Ectodermal cell (in vitro differentiated cells): ENCODE results near the gene LGALS16.
"Not testable (repeated sequence)": the region's sequence is repeated elsewhere in the genome, so short reads cannot be mapped to it uniquely, and the experiment has no call there.

Experiments
- H3K27ac ChIP-seq: 2 replicates; pipeline ENCODE4 v1.7.0; 2013; ENCODE audit warnings: mild to moderate bottlenecking, low read depth, low read length; ENCODE audit not compliant: insufficient read depth, poor library complexity, severe bottlenecking
- H3K27me3 ChIP-seq: 2 replicates; pipeline ENCODE4 v1.7.0; 2013; ENCODE audit warnings: mild to moderate bottlenecking, low read length; ENCODE audit not compliant: insufficient read depth, control insufficient read depth, poor library complexity, severe bottlenecking
- H3K36me3 ChIP-seq: one replicate; pipeline ENCODE4 v1.7.0; 2013; ENCODE audit warnings: low read length; ENCODE audit not compliant: control insufficient read depth, insufficient read depth
- H3K4me1 ChIP-seq: one replicate; pipeline ENCODE4 v1.7.0; 2013; ENCODE audit warnings: low read length; ENCODE audit not compliant: control insufficient read depth, insufficient read depth
- H3K4me3 ChIP-seq: 2 replicates; pipeline ENCODE4 v1.7.0; 2013; ENCODE audit warnings: low read depth, low read length, control low read depth; ENCODE audit not compliant: insufficient read depth
- H3K9me3 ChIP-seq: 2 replicates; pipeline ENCODE4 v1.7.0; 2013; ENCODE audit warnings: mild to moderate bottlenecking, low read length, moderate library complexity; ENCODE audit not compliant: control insufficient read depth
- WGBS, 2 experiments: methylation state at CpG; one replicate each; pipeline ENCODE4 v1.1.7; 2013; ENCODE audit warnings: missing lambda C conversion rate in 2 of 2; 5-methylcytosine and 5-hydroxymethylcytosine counted together

The LGALS16 gene

GRCh38 chr19:39676004-39676403 lies 20.3 kb downstream of the LGALS16 start:
- H3K4me1 ChIP-seq: no peaks in the 10 kb centered on the region
- no peak overlapping the region for H3K4me3 ChIP-seq
- no peaks in the 10 kb centered on the region for H3K27me3 ChIP-seq
- no peaks in the 10 kb centered on the region for H3K36me3 ChIP-seq
- H3K27ac ChIP-seq: no peak overlapping the region
- H3K9me3 ChIP-seq: no peaks in the 10 kb centered on the region
- 85 to 88% methylated on average over 3 of the region's 3 CpGs for WGBS, 2 experiments

GRCh38 chr19:39677961-39678889 lies 22.5 kb downstream of the LGALS16 start:
- no peaks in the 10 kb centered on the region for H3K4me1 ChIP-seq
- no peak overlapping the region for H3K4me3 ChIP-seq
- H3K27ac ChIP-seq: no peak overlapping the region
- no peaks in the 10 kb centered on the region for H3K9me3 ChIP-seq
- no peaks in the 10 kb centered on the region for H3K36me3 ChIP-seq
- no peaks in the 10 kb centered on the region for H3K27me3 ChIP-seq
- WGBS, 2 experiments: 83 to 84% methylated on average over 10 of the region's 10 CpGs

GRCh38 chr19:39679056-39679790 lies 23.5 kb downstream of the LGALS16 start:
- H3K4me3 ChIP-seq: no peak overlapping the region
- 82 to 84% methylated on average over 10 of the region's 10 CpGs for WGBS, 2 experiments
- H3K9me3 ChIP-seq: no peaks in the 10 kb centered on the region
- H3K4me1 ChIP-seq: no peaks in the 10 kb centered on the region
- no peaks in the 10 kb centered on the region for H3K27me3 ChIP-seq
- H3K36me3 ChIP-seq: no peaks in the 10 kb centered on the region
- no peak overlapping the region for H3K27ac ChIP-seq

- Histone ChIP-seq H3K4me3 (no peak overlapping the region), H3K36me3 (no peaks in the 10 kb centered on the region), H3K27me3 (no peaks in the 10 kb centered on the region), H3K27ac (no peak overlapping the region), H3K9me3 (no peaks in the 10 kb centered on the region), H3K4me1 (no peaks in the 10 kb centered on the region)
- WGBS, 2 experiments: 93 to 94% methylated on average over 3 of the region's 3 CpGs
Measured at GRCh38 chr19:39679791-39680168, 24.1 kb downstream of the LGALS16 start.

GRCh38 chr19:39680593-39680992 lies 24.9 kb downstream of the LGALS16 start:
- H3K9me3 ChIP-seq: no peaks in the 10 kb centered on the region
- H3K36me3 ChIP-seq: no peaks in the 10 kb centered on the region
- H3K27ac ChIP-seq: no peak overlapping the region
- 86 to 88% methylated on average over 3 of the region's 3 CpGs for WGBS, 2 experiments
- no peaks in the 10 kb centered on the region for H3K27me3 ChIP-seq
- no peaks in the 10 kb centered on the region for H3K4me1 ChIP-seq
- no peak overlapping the region for H3K4me3 ChIP-seq

GRCh38 chr19:39681416-39681815 lies 25.7 kb downstream of the LGALS16 start:
- Histone ChIP-seq H3K4me3 (no peak overlapping the region), H3K36me3 (no peaks in the 10 kb centered on the region)
- 92% methylated on average over 5 of the region's 5 CpGs for WGBS, 2 experiments

GRCh38 chr19:39684267-39684666 lies 28.6 kb downstream of the LGALS16 start:
- H3K4me3 ChIP-seq: no peak overlapping the region
- no peaks in the 10 kb centered on the region for H3K27me3 ChIP-seq
- WGBS, 2 experiments: 81 to 86% methylated on average over 5 of the region's 5 CpGs
- H3K9me3 ChIP-seq: no peaks in the 10 kb centered on the region
- no peak overlapping the region for H3K27ac ChIP-seq
- H3K4me1 ChIP-seq: no peaks in the 10 kb centered on the region
- H3K36me3 ChIP-seq: no peaks in the 10 kb centered on the region

More at GRCh38 chr19:39681416-39681815, 25.7 kb downstream of the LGALS16 start:
- no peaks in the 10 kb centered on the region for H3K9me3 ChIP-seq
- H3K27me3 ChIP-seq: no peaks in the 10 kb centered on the region
- no peaks in the 10 kb centered on the region for H3K4me1 ChIP-seq
- H3K27ac ChIP-seq: no peak overlapping the region

- Histone ChIP-seq H3K36me3 (no peaks in the 10 kb centered on the region), H3K4me1 (no peaks in the 10 kb centered on the region), H3K27ac (no peak overlapping the region), H3K4me3 (no peak overlapping the region), H3K27me3 (no peaks in the 10 kb centered on the region), H3K9me3 (no peaks in the 10 kb centered on the region)
- 90 to 91% methylated on average over 3 of the region's 3 CpGs for WGBS, 2 experiments
Measured at GRCh38 chr19:39686739-39687138, 31.0 kb downstream of the LGALS16 start.

- not testable (repeated sequence) for H3K9me3 ChIP-seq, H3K27me3 ChIP-seq, H3K4me1 ChIP-seq, H3K36me3 ChIP-seq, H3K27ac ChIP-seq, H3K4me3 ChIP-seq
- WGBS, 2 experiments: 87 to 97% methylated on average over 3 to 4 of the region's 4 CpGs
Measured at GRCh38 chr19:39688637-39689036, 32.9 kb downstream of the LGALS16 start.

GRCh38 chr19:39692166-39692565 lies 36.5 kb downstream of the LGALS16 start:
- Histone ChIP-seq H3K27me3 (no peaks in the 10 kb centered on the region), H3K4me1 (no peaks in the 10 kb centered on the region), H3K9me3 (no peaks in the 10 kb centered on the region), H3K4me3 (no peak overlapping the region), H3K27ac (no peak overlapping the region), H3K36me3 (no peaks in the 10 kb centered on the region)
- WGBS, 2 experiments: 84 to 89% methylated on average over 3 of the region's 3 CpGs
